ENCODE data around the gene GLYAT. TPM values are rescaled to one million over a fixed set of nuclear protein-coding genes. Genes with fewer than 3 reads are reported as not detected.

Gene GLYAT
- 0.45 TPM for polyA plus RNA-seq
- long read RNA-seq, donor 1, partial matches to known transcripts, result 0 of 2 reads
- long read RNA-seq, donor 1, other reads (novel, unspliced or antisense), result 0 of 2 reads
- long read RNA-seq, donor 2, result 0 reads
- long read RNA-seq, donor 3, result 0 reads
- long read RNA-seq, donor 4, result 0 reads
- long read RNA-seq, donor 5, result 0 reads
- long read RNA-seq, donor 6, partial matches to known transcripts, result 0 of 2 reads
- long read RNA-seq, donor 6, other reads (novel, unspliced or antisense), result 0 of 2 reads
- long read RNA-seq, donor 7, result 0 reads
- long read RNA-seq, donor 8, partial matches to known transcripts, result 0 of 4 reads
- long read RNA-seq, donor 8, other reads (novel, unspliced or antisense), result 0 of 4 reads
- long read RNA-seq, donor 9, partial matches to known transcripts, result 0 of 5 reads
- long read RNA-seq, donor 9, other reads (novel, unspliced or antisense), result 0 of 5 reads
- long read RNA-seq, donor 10, result 0 reads
- long read RNA-seq, donor 11, partial matches to known transcripts, result 0 of 3 reads
- long read RNA-seq, donor 11, other reads (novel, unspliced or antisense), result 0 of 3 reads

- no peak for DNase-seq
- Histone ChIP-seq H3K27me3 (ENCODE audit: control insufficient read depth, insufficient read depth, low read length) (no peaks in the 10 kb centered on the region), H3K27ac (ENCODE audit: low read length) (no peak within 1 kb of the TSS), H3K4me3 (ENCODE audit: low read length) (no peak within 1 kb of the TSS), H3K36me3 (ENCODE audit: control insufficient read depth, insufficient read depth, low read length) (no peaks in the 10 kb centered on the region), H3K4me1 (ENCODE audit: control insufficient read depth, insufficient read depth, low read length) (peaks cover 25% of the 10 kb centered on the region), H3K9me3 (ENCODE audit: control insufficient read depth, low read depth, low read length) (no peaks in the 10 kb centered on the region)
- no CpG with 5 or more reads among the region's 4 CpGs for WGBS (ENCODE audit: insufficient coverage, low lambda C conversion rate)
Measured at GRCh38 chr11:58731819-58732218, at the start of gene GLYAT. Gene GLYAT, minus strand, starts transcription at chr11:58731943. Its CDS starts 7,447 bp downstream, at chr11:58724496.

- H3K27ac ChIP-seq (ENCODE audit: low read length), result no peak overlapping the region
- no peak overlapping the region for H3K4me3 ChIP-seq (ENCODE audit: low read length)
- no peaks in the 10 kb centered on the region for H3K27me3 ChIP-seq (ENCODE audit: control insufficient read depth, insufficient read depth, low read length)
- no peaks in the 10 kb centered on the region for H3K9me3 ChIP-seq (ENCODE audit: control insufficient read depth, low read depth, low read length)
- no peaks in the 10 kb centered on the region for H3K36me3 ChIP-seq (ENCODE audit: control insufficient read depth, insufficient read depth, low read length)
- DNase-seq, result no peak
- peaks cover 6% of the 10 kb centered on the region for H3K4me1 ChIP-seq (ENCODE audit: control insufficient read depth, insufficient read depth, low read length)
Measured at GRCh38 chr11:58781345-58781744, 49.6 kb upstream of the GLYAT start.

GRCh38 chr11:58780578-58780977, 48.8 kb upstream of the GLYAT start:
- no peaks in the 10 kb centered on the region for H3K9me3 ChIP-seq (ENCODE audit: control insufficient read depth, low read depth, low read length)
- WGBS (ENCODE audit: insufficient coverage, low lambda C conversion rate), result 89% methylated on average over 1 of the region's 3 CpGs
- H3K27ac ChIP-seq (ENCODE audit: low read length), result no peak overlapping the region
- peaks cover 14% of the 10 kb centered on the region for H3K4me1 ChIP-seq (ENCODE audit: control insufficient read depth, insufficient read depth, low read length)
- H3K27me3 ChIP-seq (ENCODE audit: control insufficient read depth, insufficient read depth, low read length), result no peaks in the 10 kb centered on the region
- H3K4me3 ChIP-seq (ENCODE audit: low read length), result no peak overlapping the region
- DNase-seq, result no peak
- H3K36me3 ChIP-seq (ENCODE audit: control insufficient read depth, insufficient read depth, low read length), result no peaks in the 10 kb centered on the region

- no peaks in the 10 kb centered on the region for H3K36me3 ChIP-seq (ENCODE audit: control insufficient read depth, insufficient read depth, low read length)
- no peaks in the 10 kb centered on the region for H3K9me3 ChIP-seq (ENCODE audit: control insufficient read depth, low read depth, low read length)
- H3K4me1 ChIP-seq (ENCODE audit: control insufficient read depth, insufficient read depth, low read length), result peaks cover 46% of the 10 kb centered on the region
- H3K27me3 ChIP-seq (ENCODE audit: control insufficient read depth, insufficient read depth, low read length), result no peaks in the 10 kb centered on the region
- 92% methylated on average over 6 of the region's 12 CpGs for WGBS (ENCODE audit: insufficient coverage, low lambda C conversion rate)
- peak; percentile 43 to 58 for DNase-seq
- H3K27ac ChIP-seq (ENCODE audit: low read length), result peak overlapping the region; percentile 55
- no peak overlapping the region for H3K4me3 ChIP-seq (ENCODE audit: low read length)
Measured at GRCh38 chr11:58776891-58777710, 45.4 kb upstream of the GLYAT start.

GRCh38 chr11:58775066-58775708, 43.4 kb upstream of the GLYAT start:
- H3K36me3 ChIP-seq (ENCODE audit: control insufficient read depth, insufficient read depth, low read length), result no peaks in the 10 kb centered on the region
- H3K9me3 ChIP-seq (ENCODE audit: control insufficient read depth, low read depth, low read length), result no peaks in the 10 kb centered on the region
- no peak overlapping the region for H3K4me3 ChIP-seq (ENCODE audit: low read length)
- DNase-seq, result no peak
- peaks cover 57% of the 10 kb centered on the region for H3K4me1 ChIP-seq (ENCODE audit: control insufficient read depth, insufficient read depth, low read length)
- no CpG with 5 or more reads among the region's 5 CpGs for WGBS (ENCODE audit: insufficient coverage, low lambda C conversion rate)
- no peak overlapping the region for H3K27ac ChIP-seq (ENCODE audit: low read length)
- no peaks in the 10 kb centered on the region for H3K27me3 ChIP-seq (ENCODE audit: control insufficient read depth, insufficient read depth, low read length)

GRCh38 chr11:58774164-58774593, 42.4 kb upstream of the GLYAT start:
- Histone ChIP-seq H3K4me3 (ENCODE audit: low read length) (no peak overlapping the region), H3K27ac (ENCODE audit: low read length) (peak overlapping the region; percentile 61), H3K36me3 (ENCODE audit: control insufficient read depth, insufficient read depth, low read length) (no peaks in the 10 kb centered on the region), H3K4me1 (ENCODE audit: control insufficient read depth, insufficient read depth, low read length) (peaks cover 60% of the 10 kb centered on the region), H3K9me3 (ENCODE audit: control insufficient read depth, low read depth, low read length) (no peaks in the 10 kb centered on the region), H3K27me3 (ENCODE audit: control insufficient read depth, insufficient read depth, low read length) (no peaks in the 10 kb centered on the region)
- no peak for DNase-seq
- WGBS (ENCODE audit: insufficient coverage, low lambda C conversion rate), result no CpG with 5 or more reads among the region's 4 CpGs

GRCh38 chr11:58773337-58773736, 41.6 kb upstream of the GLYAT start:
- Histone ChIP-seq H3K9me3 (ENCODE audit: control insufficient read depth, low read depth, low read length) (no peaks in the 10 kb centered on the region), H3K27ac (ENCODE audit: low read length) (peak overlapping the region; percentile 61), H3K36me3 (ENCODE audit: control insufficient read depth, insufficient read depth, low read length) (no peaks in the 10 kb centered on the region), H3K4me1 (ENCODE audit: control insufficient read depth, insufficient read depth, low read length) (peaks cover 69% of the 10 kb centered on the region), H3K4me3 (ENCODE audit: low read length) (no peak overlapping the region), H3K27me3 (ENCODE audit: control insufficient read depth, insufficient read depth, low read length) (no peaks in the 10 kb centered on the region)
- DNase-seq, result no peak
- no CpG with 5 or more reads among the region's 3 CpGs for WGBS (ENCODE audit: insufficient coverage, low lambda C conversion rate)

- H3K36me3 ChIP-seq (ENCODE audit: control insufficient read depth, insufficient read depth, low read length), result no peaks in the 10 kb centered on the region
- H3K27ac ChIP-seq (ENCODE audit: low read length), result peak overlapping the region; percentile 61
- H3K9me3 ChIP-seq (ENCODE audit: control insufficient read depth, low read depth, low read length), result no peaks in the 10 kb centered on the region
- no peaks in the 10 kb centered on the region for H3K27me3 ChIP-seq (ENCODE audit: control insufficient read depth, insufficient read depth, low read length)
- WGBS (ENCODE audit: insufficient coverage, low lambda C conversion rate), result 100% methylated on average over 2 of the region's 5 CpGs
- peak; percentile 23 to 59 for DNase-seq
- no peak overlapping the region for H3K4me3 ChIP-seq (ENCODE audit: low read length)
- peaks cover 72% of the 10 kb centered on the region for H3K4me1 ChIP-seq (ENCODE audit: control insufficient read depth, insufficient read depth, low read length)
Measured at GRCh38 chr11:58772329-58773285, 40.9 kb upstream of the GLYAT start.

GRCh38 chr11:58771458-58771855, 39.7 kb upstream of the GLYAT start:
- peaks cover 67% of the 10 kb centered on the region for H3K4me1 ChIP-seq (ENCODE audit: control insufficient read depth, insufficient read depth, low read length)
- no peaks in the 10 kb centered on the region for H3K36me3 ChIP-seq (ENCODE audit: control insufficient read depth, insufficient read depth, low read length)
- H3K27me3 ChIP-seq (ENCODE audit: control insufficient read depth, insufficient read depth, low read length), result no peaks in the 10 kb centered on the region
- H3K4me3 ChIP-seq (ENCODE audit: low read length), result peak overlapping the region; percentile 8
- DNase-seq, result no peak
- H3K27ac ChIP-seq (ENCODE audit: low read length), result peak overlapping the region; percentile 61
- WGBS (ENCODE audit: insufficient coverage, low lambda C conversion rate), result no CpG with 5 or more reads among the region's 3 CpGs
- no peaks in the 10 kb centered on the region for H3K9me3 ChIP-seq (ENCODE audit: control insufficient read depth, low read depth, low read length)
